NCI-H2107 treated with DMSO at 0.1 percent for 48 hours (cell line): ENCODE measurements around the gene SMIM10L2A.
"Not testable (repeated sequence)": the region's sequence is repeated elsewhere in the genome, so short reads cannot be mapped to it uniquely, and the experiment has no call there.

Experiments
- DNase-seq: peaks from one replicate; lab custom pipeline; 2025; ENCODE audit not compliant: unreplicated experiment; lab: John Stamatoyannopoulos, UW

Gene SMIM10L2A

DNA sequence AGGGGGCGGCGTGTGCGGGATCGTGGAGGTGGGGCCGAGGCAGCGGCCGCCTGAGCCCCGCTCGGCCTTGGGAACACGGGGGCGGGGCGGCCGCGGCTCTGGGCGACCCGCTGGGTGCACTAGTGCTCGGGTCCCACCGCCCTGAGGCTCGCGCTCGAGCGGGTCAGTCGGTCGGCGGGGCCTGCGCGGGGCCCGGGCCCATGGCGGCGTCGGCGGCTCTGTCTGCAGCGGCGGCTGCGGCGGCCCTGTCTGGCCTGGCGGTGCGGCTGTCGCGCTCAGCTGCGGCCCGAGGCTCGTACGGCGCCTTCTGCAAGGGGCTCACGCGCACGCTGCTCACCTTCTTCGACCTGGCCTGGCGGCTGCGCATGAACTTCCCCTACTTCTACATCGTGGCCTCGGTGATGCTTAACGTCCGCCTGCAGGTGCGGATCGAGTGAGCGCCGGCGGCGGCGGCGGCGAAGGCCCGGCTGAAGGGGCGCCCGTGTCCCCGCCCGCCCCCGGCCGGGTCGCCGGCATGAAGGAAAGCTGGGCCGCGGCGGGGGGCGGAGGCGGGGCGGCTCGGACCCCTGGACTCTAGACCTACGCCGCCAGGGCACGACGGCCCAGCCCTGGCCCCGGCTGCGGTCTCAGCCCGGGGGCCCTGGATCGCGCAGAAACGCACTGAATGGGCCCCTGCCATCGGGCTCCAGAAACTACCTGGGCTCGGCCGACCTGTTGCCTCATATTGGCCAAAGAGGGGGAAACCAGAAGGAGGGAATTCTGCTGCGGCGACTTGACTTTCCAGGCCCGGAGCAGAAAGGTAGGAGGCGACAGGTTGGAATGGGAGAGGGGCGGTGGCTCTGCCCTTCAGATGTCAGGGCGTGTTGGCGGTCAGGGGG is at the start of gene SMIM10L2A:
Gene SMIM10L2A (plus strand): TSS at position 13 of the 878 bp plus-strand sequence. CDS start 188 bp downstream, at position 201.
- DNase-seq, result no peak

GRCh38 chrX:135373357-135373756 is 48.4 kb upstream of the SMIM10L2A start:
- DNase-seq, result no peak

- DNase-seq, result no peak
Measured at GRCh38 chrX:135382260-135382659, 39.5 kb upstream of the SMIM10L2A start.

- DNase-seq, result no peak
Measured at GRCh38 chrX:135383249-135383648, 38.5 kb upstream of the SMIM10L2A start.

- no peak for DNase-seq
Measured at GRCh38 chrX:135384161-135384836, 37.4 kb upstream of the SMIM10L2A start.

DNA sequence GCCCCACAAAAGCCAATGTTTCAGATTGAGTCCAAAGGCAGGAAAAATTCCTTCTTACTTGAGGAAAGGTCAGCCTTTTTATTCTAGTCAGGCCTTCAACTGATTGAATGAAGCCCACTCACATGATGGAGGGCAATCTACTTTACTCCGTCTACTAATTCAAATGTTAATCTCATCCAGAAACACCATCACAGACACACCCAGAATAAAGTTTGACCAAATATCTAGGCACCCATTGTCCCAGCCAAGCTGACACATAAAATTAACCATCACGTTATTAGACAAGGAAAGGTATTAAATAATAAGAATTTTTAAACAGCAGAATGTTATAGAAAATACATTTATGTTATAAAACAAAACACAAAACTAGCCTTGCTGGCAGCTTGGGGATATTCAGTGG is 32.9 kb upstream of the SMIM10L2A start:
- DNase-seq, result no peak

- no peak for DNase-seq
Measured at GRCh38 chrX:135389243-135389642, 32.5 kb upstream of the SMIM10L2A start.

GRCh38 chrX:135389717-135390116 is 32.0 kb upstream of the SMIM10L2A start:
- DNase-seq, result no peak

DNA sequence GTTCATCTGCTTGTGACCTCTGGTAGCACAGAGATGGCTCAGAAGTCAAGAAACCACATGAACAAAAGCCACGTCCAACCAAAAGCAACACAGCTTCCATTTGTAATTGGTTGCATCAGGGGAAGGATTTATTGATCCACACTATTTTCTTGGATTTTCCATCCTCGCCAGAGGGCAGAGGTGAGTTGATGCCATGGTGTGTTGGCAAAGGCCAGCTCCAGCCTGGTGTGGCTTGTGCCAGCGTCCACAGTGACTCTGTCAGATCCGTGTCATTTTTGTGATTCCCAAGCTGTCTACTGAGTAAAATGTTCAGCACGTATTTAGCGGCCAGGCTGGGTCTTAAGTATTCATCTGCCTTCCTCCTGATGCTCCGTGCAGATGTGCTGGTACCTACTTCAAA is 30.0 kb upstream of the SMIM10L2A start:
- no peak for DNase-seq

- DNase-seq, result no peak
Measured at GRCh38 chrX:135393051-135393450, 28.7 kb upstream of the SMIM10L2A start.

- no peak for DNase-seq
Measured at GRCh38 chrX:135395064-135395463, 26.7 kb upstream of the SMIM10L2A start.

- no peak for DNase-seq
Measured at GRCh38 chrX:135396109-135396508, 25.6 kb upstream of the SMIM10L2A start.

DNA sequence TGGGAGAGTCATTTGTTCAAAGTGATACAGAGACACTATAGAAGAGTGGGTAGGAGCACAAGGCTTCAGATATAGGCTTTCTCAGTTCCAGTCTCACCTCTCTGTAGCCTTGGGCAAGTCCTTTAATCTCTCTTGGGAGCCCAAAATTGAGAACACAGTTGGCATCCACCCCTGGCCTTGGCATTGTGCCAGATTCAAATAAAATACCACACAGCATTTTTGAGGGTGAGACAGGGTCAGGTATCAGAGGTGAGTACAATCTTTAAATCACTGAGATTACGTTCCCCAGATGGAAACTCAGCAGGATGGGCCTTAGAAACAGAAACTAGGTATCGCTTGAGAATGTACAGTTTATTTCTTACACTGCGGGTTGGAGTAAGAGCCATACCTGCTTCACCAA is 25.2 kb upstream of the SMIM10L2A start:
- no peak for DNase-seq

DNA sequence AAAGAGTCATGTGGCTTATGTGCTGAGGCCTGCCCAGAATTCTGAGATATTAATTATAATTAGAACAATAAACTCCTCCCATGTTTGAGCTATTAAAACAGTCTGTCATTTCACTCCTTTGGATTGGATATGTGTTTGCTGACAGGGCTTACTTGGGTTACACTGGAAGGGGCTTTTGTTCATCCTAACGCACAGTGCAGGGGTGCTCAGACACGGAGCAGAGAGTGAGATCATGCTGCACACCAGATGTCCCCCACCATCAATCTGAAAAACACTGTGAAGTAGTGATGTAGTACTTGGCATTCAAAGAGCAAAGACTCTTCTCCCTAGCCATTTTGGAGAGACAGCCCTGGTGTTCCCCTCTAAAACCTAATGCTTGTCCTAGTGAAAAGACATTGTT is 24.1 kb upstream of the SMIM10L2A start:
- DNase-seq, result no peak

GRCh38 chrX:135403374-135403773 is 18.4 kb upstream of the SMIM10L2A start:
- DNase-seq, result no peak

GRCh38 chrX:135406428-135406827 is 15.3 kb upstream of the SMIM10L2A start:
- not testable (repeated sequence) for DNase-seq

DNA sequence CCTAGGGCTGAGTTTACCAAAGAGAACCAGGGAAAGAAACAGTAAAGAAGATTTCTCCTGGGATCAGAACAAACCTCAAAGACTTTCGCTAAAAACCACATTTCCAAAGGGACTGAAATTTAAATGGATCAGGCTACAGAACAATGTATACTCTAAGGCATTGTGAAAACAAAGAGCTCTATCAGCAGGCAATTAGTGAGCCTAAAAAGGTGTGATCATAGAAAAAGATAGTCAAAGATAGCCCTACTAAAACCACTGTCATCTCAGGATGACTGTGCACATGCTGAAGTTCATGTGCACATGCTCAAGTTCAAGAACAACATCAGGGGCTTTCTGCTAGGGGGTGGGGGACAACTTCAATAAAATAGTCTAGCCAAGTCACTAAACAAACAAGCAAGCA is 12.9 kb upstream of the SMIM10L2A start:
- DNase-seq, result no peak

GRCh38 chrX:135410861-135411627 is 10.7 kb upstream of the SMIM10L2A start:
- no peak for DNase-seq

- DNase-seq, result no peak
Measured at GRCh38 chrX:135411893-135412292, 9.9 kb upstream of the SMIM10L2A start.

DNA sequence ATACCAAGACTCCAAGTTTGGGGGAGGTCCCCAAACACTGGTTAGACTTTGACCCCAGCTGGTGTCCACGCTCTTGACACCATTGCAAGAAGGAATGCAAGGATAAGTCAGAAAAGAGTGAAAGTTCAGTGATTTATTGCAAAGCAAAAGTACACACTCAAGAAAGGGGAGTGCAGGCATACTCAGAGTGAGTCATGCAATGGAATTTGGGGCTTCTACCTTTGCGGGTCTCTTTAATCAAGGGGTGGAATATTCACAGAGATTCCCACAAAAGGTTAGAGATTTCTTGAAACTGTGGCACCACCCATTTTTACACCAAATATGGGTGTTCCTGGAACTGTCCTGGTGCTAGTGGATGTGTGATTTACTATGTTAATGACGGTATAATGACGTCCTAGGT is 5.2 kb upstream of the SMIM10L2A start:
- DNase-seq, result no peak

DNA sequence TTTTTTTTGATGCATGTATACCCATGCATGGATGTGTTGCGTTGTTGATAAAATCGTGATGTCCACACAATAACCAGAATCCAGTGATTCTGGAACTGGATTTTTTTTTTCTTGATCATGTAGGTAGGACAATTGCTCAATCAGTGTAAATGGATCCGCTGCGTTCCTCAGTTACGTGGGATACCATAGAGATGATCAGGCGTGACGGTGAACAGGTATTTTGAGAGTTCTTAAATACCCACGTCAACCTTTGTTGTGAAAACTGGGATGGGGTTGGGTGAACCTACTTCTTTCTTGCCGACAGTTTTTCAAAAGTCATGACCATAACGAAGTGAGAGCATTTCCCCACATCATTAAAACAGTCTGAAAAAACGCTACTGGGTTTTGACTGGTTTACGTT is 913 bp upstream of the SMIM10L2A start:
- DNase-seq, result no peak

DNA sequence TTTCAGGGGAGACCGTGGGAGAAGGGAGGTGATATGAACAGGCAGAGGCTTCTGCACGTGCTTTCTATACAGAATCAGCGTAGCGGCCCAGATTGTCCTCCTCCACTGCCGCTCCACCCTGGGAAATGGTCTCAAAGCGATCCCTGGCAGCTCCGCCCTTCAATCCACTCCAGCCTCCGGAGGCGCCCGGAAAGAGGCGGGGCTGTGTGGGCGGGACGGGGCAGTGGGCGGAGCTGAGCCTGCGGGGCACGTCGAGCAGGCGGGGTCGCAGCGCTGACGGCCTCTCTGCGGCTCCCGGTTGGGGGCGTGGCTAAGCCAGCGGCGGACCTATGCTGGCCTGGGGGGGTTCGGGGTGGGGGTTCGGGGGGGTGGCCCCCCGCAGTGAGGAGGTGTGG is 210 bp upstream of the SMIM10L2A start:
- DNase-seq, result peak; percentile 36
